Measurements from ENCODE around the gene TET1. TPM values are rescaled to one million over a fixed set of nuclear protein-coding genes. Genes with fewer than 3 reads are reported as not detected.

Gene TET1
- total and polyA plus RNA-seq, 2 of the 13 experiments (the other 11 are each of a cell fraction or from before 2014, with no cell fraction given) = 6.9 to 7.3 TPM

DNA sequence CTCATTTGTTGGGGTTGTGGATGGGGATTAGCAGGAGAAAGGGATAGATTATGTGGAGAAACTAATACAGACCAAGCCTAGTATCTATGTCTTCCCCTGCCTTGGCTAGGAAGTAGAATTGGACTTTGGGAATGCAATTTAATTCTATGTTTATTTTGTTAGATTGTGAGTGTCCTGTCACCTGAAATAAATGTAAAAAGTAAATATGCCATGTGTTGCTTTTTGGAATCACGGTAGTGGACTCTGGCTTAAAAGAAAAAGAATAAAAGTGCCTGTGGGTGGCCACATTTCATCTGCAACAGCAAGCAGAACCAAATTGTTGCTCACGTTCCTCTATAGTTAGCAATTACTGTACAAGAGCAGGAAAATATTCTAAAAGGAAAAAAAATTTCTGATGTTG, 42.3 kb downstream of the TET1 start (continued):
- TF ChIP-seq, protein P1, sequence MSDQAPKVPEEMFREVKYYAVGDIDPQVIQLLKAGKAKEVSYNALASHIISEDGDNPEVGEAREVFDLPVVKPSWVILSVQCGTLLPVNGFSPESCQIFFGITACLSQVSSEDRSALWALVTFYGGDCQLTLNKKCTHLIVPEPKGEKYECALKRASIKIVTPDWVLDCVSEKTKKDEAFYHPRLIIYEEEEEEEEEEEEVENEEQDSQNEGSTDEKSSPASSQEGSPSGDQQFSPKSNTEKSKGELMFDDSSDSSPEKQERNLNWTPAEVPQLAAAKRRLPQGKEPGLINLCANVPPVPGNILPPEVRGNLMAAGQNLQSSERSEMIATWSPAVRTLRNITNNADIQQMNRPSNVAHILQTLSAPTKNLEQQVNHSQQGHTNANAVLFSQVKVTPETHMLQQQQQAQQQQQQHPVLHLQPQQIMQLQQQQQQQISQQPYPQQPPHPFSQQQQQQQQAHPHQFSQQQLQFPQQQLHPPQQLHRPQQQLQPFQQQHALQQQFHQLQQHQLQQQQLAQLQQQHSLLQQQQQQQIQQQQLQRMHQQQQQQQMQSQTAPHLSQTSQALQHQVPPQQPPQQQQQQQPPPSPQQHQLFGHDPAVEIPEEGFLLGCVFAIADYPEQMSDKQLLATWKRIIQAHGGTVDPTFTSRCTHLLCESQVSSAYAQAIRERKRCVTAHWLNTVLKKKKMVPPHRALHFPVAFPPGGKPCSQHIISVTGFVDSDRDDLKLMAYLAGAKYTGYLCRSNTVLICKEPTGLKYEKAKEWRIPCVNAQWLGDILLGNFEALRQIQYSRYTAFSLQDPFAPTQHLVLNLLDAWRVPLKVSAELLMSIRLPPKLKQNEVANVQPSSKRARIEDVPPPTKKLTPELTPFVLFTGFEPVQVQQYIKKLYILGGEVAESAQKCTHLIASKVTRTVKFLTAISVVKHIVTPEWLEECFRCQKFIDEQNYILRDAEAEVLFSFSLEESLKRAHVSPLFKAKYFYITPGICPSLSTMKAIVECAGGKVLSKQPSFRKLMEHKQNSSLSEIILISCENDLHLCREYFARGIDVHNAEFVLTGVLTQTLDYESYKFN (CRISPR knock-in tag; conservative IDR thresholded peaks at IDR 0.05) = peak; percentile 47; the same call in 1 of the 2 replicates
- TF ChIP-seq, protein P2, sequence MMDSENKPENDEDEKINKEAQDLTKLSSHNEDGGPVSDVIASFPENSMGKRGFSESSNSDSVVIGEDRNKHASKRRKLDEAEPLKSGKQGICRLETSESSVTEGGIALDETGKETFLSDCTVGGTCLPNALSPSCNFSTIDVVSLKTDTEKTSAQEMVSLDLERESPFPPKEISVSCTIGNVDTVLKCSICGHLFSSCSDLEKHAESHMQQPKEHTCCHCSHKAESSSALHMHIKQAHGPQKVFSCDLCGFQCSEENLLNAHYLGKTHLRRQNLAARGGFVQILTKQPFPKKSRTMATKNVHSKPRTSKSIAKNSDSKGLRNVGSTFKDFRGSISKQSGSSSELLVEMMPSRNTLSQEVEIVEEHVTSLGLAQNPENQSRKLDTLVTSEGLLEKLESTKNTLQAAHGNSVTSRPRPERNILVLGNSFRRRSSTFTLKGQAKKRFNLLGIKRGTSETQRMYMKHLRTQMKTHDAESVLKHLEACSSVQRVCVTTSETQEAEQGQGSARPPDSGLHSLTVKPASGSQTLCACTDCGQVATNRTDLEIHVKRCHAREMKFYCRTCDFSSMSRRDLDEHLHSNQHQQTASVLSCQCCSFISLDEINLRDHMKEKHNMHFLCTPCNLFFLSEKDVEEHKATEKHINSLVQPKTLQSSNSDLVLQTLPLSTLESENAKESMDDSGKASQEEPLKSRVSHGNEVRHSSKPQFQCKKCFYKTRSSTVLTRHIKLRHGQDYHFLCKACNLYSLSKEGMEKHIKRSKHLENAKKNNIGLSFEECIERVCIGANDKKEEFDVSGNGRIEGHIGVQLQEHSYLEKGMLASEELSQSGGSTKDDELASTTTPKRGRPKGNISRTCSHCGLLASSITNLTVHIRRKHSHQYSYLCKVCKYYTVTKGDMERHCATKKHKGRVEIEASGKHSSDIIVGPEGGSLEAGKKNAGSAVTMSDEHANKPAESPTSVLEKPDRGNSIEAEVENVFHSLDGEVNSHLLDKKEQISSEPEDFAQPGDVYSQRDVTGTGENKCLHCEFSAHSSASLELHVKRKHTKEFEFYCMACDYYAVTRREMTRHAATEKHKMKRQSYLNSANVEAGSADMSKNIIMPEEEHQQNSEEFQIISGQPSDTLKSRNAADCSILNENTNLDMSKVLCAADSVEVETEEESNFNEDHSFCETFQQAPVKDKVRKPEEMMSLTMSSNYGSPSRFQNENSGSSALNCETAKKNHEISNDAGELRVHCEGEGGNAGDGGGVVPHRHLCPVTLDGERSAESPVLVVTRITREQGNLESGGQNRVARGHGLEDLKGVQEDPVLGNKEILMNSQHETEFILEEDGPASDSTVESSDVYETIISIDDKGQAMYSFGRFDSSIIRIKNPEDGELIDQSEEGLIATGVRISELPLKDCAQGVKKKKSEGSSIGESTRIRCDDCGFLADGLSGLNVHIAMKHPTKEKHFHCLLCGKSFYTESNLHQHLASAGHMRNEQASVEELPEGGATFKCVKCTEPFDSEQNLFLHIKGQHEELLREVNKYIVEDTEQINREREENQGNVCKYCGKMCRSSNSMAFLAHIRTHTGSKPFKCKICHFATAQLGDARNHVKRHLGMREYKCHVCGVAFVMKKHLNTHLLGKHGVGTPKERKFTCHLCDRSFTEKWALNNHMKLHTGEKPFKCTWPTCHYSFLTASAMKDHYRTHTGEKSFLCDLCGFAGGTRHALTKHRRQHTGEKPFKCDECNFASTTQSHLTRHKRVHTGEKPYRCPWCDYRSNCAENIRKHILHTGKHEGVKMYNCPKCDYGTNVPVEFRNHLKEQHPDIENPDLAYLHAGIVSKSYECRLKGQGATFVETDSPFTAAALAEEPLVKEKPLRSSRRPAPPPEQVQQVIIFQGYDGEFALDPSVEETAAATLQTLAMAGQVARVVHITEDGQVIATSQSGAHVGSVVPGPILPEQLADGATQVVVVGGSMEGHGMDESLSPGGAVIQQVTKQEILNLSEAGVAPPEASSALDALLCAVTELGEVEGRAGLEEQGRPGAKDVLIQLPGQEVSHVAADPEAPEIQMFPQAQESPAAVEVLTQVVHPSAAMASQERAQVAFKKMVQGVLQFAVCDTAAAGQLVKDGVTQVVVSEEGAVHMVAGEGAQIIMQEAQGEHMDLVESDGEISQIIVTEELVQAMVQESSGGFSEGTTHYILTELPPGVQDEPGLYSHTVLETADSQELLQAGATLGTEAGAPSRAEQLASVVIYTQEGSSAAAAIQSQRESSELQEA (CRISPR knock-in tag; IDR thresholded peaks at IDR 0.05; ENCODE audit: not compliant biosample characterization) = no peak
- TF ChIP-seq ZBTB8A (CRISPR knock-in tag; IDR thresholded peaks at IDR 0.05; ENCODE audit: borderline replicate concordance, low read depth) (no peak), FOXA3 (CRISPR knock-in tag; IDR thresholded peaks at IDR 0.05) (peak; percentile 76), FOXA1 (IDR thresholded peaks at IDR 0.05) (peak; percentile 68), FOXA1 (CRISPR knock-in tag; IDR thresholded peaks at IDR 0.05) (peak; percentile 53), NBN (conservative IDR thresholded peaks at IDR 0.05) (no peak), EP300 (IDR thresholded peaks at IDR 0.05; ENCODE audit: low read depth in 2 of 2, low read length in 2 of 2) (peak in 1 of 2 experiments; percentile 51; a peak in 1 of 4 replicates), EP300 (CRISPR knock-in tag; IDR thresholded peaks at IDR 0.05; ENCODE audit: borderline replicate concordance) (no peak), SAP130 (CRISPR knock-in tag; IDR thresholded peaks at IDR 0.05; ENCODE audit: low read depth) (peak; percentile 35; the same call in 1 of the 2 replicates), ZBTB20 (CRISPR knock-in tag; IDR thresholded peaks at IDR 0.05; ENCODE audit: borderline replicate concordance, low read depth) (peak; percentile 96; the same call in 1 of the 2 replicates), MED8 (CRISPR knock-in tag; IDR thresholded peaks at IDR 0.05; ENCODE audit: insufficient replicate concordance) (no peak), ZNF883 (CRISPR knock-in tag; IDR thresholded peaks at IDR 0.05; ENCODE audit: not compliant biosample characterization) (no peak), ZNF143 (CRISPR knock-in tag; IDR thresholded peaks at IDR 0.05) (no peak), ZNF333 (CRISPR knock-in tag; IDR thresholded peaks at IDR 0.05; ENCODE audit: borderline replicate concordance) (no peak), NR2F6 (IDR thresholded peaks at IDR 0.05) (no peak), NR2F6 (CRISPR knock-in tag; IDR thresholded peaks at IDR 0.05) (no peak)

Data from HepG2 (cell line).